Right lobe of liver (tissue), 4 donors: ENCODE measurements around the gene LOXL4.
A peak's percentile ranks its signal among the peaks of the same experiment; 100 is the strongest.

ENCODE experiments used
- POLR2A ChIP-seq: fragments of 450-650 bp; IDR thresholded peaks from one replicate; pipeline ENCODE4 v1.6.1; 2017; ENCODE audit warnings: antibody characterized with exemption, mild to moderate bottlenecking
- TF ChIP-seq, protein P1 (sequence below), 4 donors: fragments of 200-600 bp in 3 of 4; fragments of 450-650 bp in 1 of 4; IDR thresholded peaks; one replicate each; pipeline versions ENCODE4 v1.5.1 to v1.8.0; 2016 to 2022; ENCODE audit warnings: antibody characterized with exemption in 4 of 4, mild to moderate bottlenecking in 2 of 4
- donor health status: DM: no; HTN: no; CAD: no.
- donor health status: DM: no; HTN: no; CAD: no.
- donor health status: DM: no; HTN: yes; CAD: no.

DNA sequence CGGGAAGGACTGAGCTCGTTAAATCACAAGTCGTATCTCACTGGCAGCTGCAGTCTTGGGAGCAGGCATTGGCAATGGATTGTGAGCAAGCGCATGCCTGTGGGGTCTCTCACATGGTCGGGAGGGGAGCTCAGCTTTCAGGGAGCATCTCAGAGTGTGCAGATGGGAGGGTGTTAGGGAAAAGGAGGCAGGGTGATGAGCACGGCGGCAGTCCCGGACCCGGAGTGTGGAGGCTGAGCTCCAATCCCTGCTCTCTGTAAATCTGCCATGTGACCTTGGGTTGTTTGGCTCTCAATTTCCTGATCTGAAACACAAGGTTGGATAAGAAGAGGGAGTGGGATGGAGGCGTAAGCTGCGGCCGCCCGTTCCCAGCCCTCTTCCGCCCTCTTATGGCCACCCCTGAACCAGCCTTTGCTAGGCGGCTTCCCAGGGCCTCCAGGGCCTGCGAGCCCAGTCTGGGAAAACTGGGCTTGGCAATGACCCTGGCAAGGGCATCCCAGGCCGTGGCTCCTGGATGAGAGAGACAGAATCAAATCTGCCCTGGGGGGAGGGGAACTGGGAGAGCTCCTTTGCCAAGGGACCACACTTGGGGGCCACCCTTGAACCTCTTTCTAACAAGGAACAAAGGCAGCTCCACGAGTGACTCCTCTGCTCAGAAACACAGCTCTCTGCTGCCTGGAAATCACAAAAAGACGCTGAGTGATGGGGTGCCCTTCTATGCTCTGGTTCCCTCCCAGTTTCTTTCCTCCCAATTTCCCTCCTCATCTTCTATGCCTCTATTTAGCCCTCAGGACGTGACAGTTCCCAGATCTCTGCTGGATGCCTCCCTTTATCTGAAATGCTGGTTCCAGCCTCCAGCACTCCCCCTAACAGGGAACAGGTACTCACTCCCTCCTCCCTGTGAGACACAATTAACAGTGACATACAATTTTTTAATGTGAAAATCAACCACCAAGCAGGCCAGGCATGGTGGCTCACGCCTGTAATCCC is 41.7 kb upstream of the LOXL4 start:
- TF ChIP-seq, protein P1, sequence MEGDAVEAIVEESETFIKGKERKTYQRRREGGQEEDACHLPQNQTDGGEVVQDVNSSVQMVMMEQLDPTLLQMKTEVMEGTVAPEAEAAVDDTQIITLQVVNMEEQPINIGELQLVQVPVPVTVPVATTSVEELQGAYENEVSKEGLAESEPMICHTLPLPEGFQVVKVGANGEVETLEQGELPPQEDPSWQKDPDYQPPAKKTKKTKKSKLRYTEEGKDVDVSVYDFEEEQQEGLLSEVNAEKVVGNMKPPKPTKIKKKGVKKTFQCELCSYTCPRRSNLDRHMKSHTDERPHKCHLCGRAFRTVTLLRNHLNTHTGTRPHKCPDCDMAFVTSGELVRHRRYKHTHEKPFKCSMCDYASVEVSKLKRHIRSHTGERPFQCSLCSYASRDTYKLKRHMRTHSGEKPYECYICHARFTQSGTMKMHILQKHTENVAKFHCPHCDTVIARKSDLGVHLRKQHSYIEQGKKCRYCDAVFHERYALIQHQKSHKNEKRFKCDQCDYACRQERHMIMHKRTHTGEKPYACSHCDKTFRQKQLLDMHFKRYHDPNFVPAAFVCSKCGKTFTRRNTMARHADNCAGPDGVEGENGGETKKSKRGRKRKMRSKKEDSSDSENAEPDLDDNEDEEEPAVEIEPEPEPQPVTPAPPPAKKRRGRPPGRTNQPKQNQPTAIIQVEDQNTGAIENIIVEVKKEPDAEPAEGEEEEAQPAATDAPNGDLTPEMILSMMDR (IDR thresholded peaks at IDR 0.05) = peak; percentile 70 to 88 (median 80)
- no peak for TF ChIP-seq POLR2A
